GM12878 (cell line): ENCODE data around the gene ANO1. TPM values are rescaled to one million over a fixed set of nuclear protein-coding genes. Genes with fewer than 3 reads are reported as not detected.

ENCODE experiments used
- ATAC-seq: fragments of 200-7000 bp; cut with Tn5 transposase; 3 replicates; pipeline ENCODE4 v1.9.1; 2020; ENCODE audit warnings: mild to moderate bottlenecking, moderate library complexity
- BruUV-seq: library from RNA; stranded (reverse); fragments of 400-500 nt; replicated peaks from 2 replicates; lab custom pipeline; 2021; lab: Mats Ljungman, UMichigan
- CTCF ChIA-PET: fragments of 300-600 bp; sonication (Branson Sonifier 250); formaldehyde crosslinking; extraction: SDS; loops from one replicate; lab custom pipeline; 2021; ENCODE audit warnings: inconsistent platforms; lab: Yijun Ruan, JAX
- POLR2A ChIA-PET: fragments of 350-600 bp; formaldehyde crosslinking; extraction: SDS; loops from one replicate; lab custom pipeline; 2021; ENCODE audit warnings: inconsistent platforms; lab: Charles Lee
- RAD21 ChIA-PET: fragments of 300-600 bp; sonication (Branson Sonifier 250); formaldehyde crosslinking; loops from one replicate; lab custom pipeline; 2023; ENCODE audit warnings: antibody characterized with exemption; ENCODE audit not compliant: unreplicated experiment; lab: Charles Lee
- SMC1A ChIA-PET: fragments of 300-600 bp; sonication (Branson Sonifier 250); formaldehyde crosslinking; loops from one replicate; lab custom pipeline; 2023; ENCODE audit not compliant: unreplicated experiment, uncharacterized antibody; lab: Charles Lee
- DNase-seq: peaks from one replicate; pipeline ENCODE4 v3.0.0-alpha.2; 2011; ENCODE audit warnings: low read depth, low spot score
- FAIRE-seq: peaks from 3 replicates; lab custom pipeline; 2011; peaks lifted over from hg19 to GRCh38; lab: Jason Lieb, UNC
- H2AFZ ChIP-seq: 2 replicates; pipeline ENCODE4 v1.6.0; 2011; ENCODE audit warnings: low read depth, low read length, control low read depth; ENCODE audit not compliant: control insufficient read depth
- H3K27ac ChIP-seq: 2 replicates; pipeline ENCODE4 v1.5.1; 2011; ENCODE audit warnings: control low read depth; ENCODE audit not compliant: control insufficient read depth, insufficient read depth
- H3K27me3 ChIP-seq, 2 experiments: replicated peaks in 1 of 2; 2 replicates each; pipeline versions ENCODE4 v1.6.0 to v1.6.1; 2011; ENCODE audit warnings: low read length in 1 of 2; ENCODE audit not compliant: control insufficient read depth in 2 of 2, insufficient read depth in 2 of 2
- H3K36me3 ChIP-seq, 2 experiments: 2 replicates each; pipeline ENCODE4 v1.5.1; 2011; ENCODE audit warnings: low read length in 1 of 2; ENCODE audit not compliant: control insufficient read depth in 2 of 2, insufficient read depth in 2 of 2
- H3K4me1 ChIP-seq: 2 replicates; pipeline ENCODE4 v1.6.1; 2011; ENCODE audit warnings: mild to moderate bottlenecking, low read length, moderate library complexity, mixed read lengths; ENCODE audit not compliant: control insufficient read depth, insufficient read depth
- H3K4me2 ChIP-seq: 2 replicates; pipeline ENCODE4 v1.6.0; 2011; ENCODE audit warnings: control low read depth; ENCODE audit not compliant: control insufficient read depth, insufficient read depth
- H3K4me3 ChIP-seq: fragments of 200-600 bp; sonication (generic); 2 replicates; pipeline ENCODE4 v1.5.1; 2016
- H3K79me2 ChIP-seq: 2 replicates; pipeline ENCODE4 v1.6.0; 2011; ENCODE audit warnings: low read length; ENCODE audit not compliant: control insufficient read depth, insufficient read depth
- H3K9ac ChIP-seq: 2 replicates; pipeline ENCODE4 v1.8.0; 2011; ENCODE audit warnings: low read length, control low read depth, mixed read lengths; ENCODE audit not compliant: control insufficient read depth, insufficient read depth
- H3K9me3 ChIP-seq: replicated peaks from 3 replicates; pipeline ENCODE4 v1.5.1; 2011; ENCODE audit warnings: mild to moderate bottlenecking, low read length; ENCODE audit not compliant: control insufficient read depth, insufficient read depth
- H4K20me1 ChIP-seq: 2 replicates; pipeline ENCODE4 v1.6.0; 2011; ENCODE audit not compliant: control insufficient read depth, insufficient read depth
- BHLHE40 ChIP-seq, 2 experiments: fragments of 450-650 bp in 1 of 2; IDR thresholded peaks; 2 replicates each; pipeline ENCODE4 v1.6.1; 2011 to 2017; ENCODE audit warnings: low read depth in 2 of 2, borderline replicate concordance in 1 of 2, improper control_type of control experiment in 1 of 2, low read length in 1 of 2, mild to moderate bottlenecking in 1 of 2
- CBX3 ChIP-seq: fragments of 200-600 bp; sonication (generic); IDR thresholded peaks from 2 replicates; pipeline ENCODE4 v1.6.1; 2016; ENCODE audit warnings: low read depth, borderline replicate concordance
- SP1 ChIP-seq: IDR thresholded peaks from one replicate; pipeline ENCODE4 v1.6.1; 2011; ENCODE audit warnings: low read depth, low read length
- ZBTB11 ChIP-seq: fragments of 450-650 bp; formaldehyde crosslinking; IDR thresholded peaks from 2 replicates; pipeline ENCODE4 v1.5.0; 2022; ENCODE audit warnings: mild to moderate bottlenecking, missing genetic modification characterization
- ZNF24 ChIP-seq: fragments of 450-650 bp; IDR thresholded peaks from 2 replicates; pipeline ENCODE4 v1.6.1; 2017; ENCODE audit warnings: antibody characterized with exemption, mild to moderate bottlenecking
- ZNF274 ChIP-seq: IDR thresholded peaks from one replicate; pipeline ENCODE4 v1.8.0; 2011; ENCODE audit not compliant: insufficient read length, insufficient read depth
- WGBS: methylation state at CpG from one replicate; pipeline ENCODE4 v1.1.6; 2016; ENCODE audit warnings: low lambda C conversion rate; ENCODE audit not compliant: insufficient replicate concordance, insufficient coverage; ENCODE audit errors: missing lambda C conversion rate; 5-methylcytosine and 5-hydroxymethylcytosine counted together
- in situ Hi-C: fragments of 300-500 bp; cut with MboI; formaldehyde crosslinking; loops from 9 replicates; pipeline ENCODE4 v1.14.3; 2018; ENCODE audit warnings: mixed read lengths
- intact Hi-C: fragments of 100-400 bp; cut with micrococcal nuclease; formaldehyde crosslinking; loops from one replicate; pipeline ENCODE4 v1.14.2; 2022; ENCODE audit not compliant: unreplicated experiment
- polyA plus RNA-seq, 11 experiments: library from polyadenylated mRNA; depleted of rRNA in 4 of 11; unstranded in 6 of 11; stranded (reverse) in 5 of 11; fragments of >200 nt; fragmentation: Nextera tagmentation in 4 of 11; fragmentation: Illumina TruSeq in 1 of 11; extraction: Ambion mirVana in 4 of 11; extraction: Trizol in 1 of 11; gene quantifications; 1 replicate in 1 of 11; 2 replicates in 10 of 11; pipeline versions ENCODE4 v1.2.1 to v1.2.3, GENCODE V29; 2011 to 2016; ENCODE audit warnings: inconsistent platforms in 2 of 11, missing spikeins in 2 of 11, low read depth in 1 of 11
- total RNA-seq, 4 experiments: library from RNA; depleted of rRNA in 3 of 4; stranded (reverse); fragments of >200 nt in 3 of 4; fragmentation: Illumina TruSeq in 1 of 4; extraction: Trizol in 1 of 4; gene quantifications; 2 replicates each; pipeline versions ENCODE4 v1.2.1 to v1.2.3, GENCODE V29; 2013 to 2021
- TF ChIP-seq, protein P1 (sequence below): IDR thresholded peaks from 2 replicates; pipeline ENCODE4 v1.6.1; 2011; ENCODE audit warnings: borderline replicate concordance, low read depth, mild to moderate bottlenecking, moderate library complexity, mixed read lengths, low read length; ENCODE audit not compliant: insufficient read depth; ENCODE audit errors: extremely low read length
- TF ChIP-seq, protein P2 (sequence below): IDR thresholded peaks from 2 replicates; pipeline ENCODE4 v1.6.1; 2011; ENCODE audit warnings: borderline replicate concordance, low read depth, mild to moderate bottlenecking, moderate library complexity, low read length; ENCODE audit not compliant: insufficient read depth, poor library complexity, severe bottlenecking
- TF ChIP-seq, protein P3 (sequence below): fragments of 450-650 bp; IDR thresholded peaks from 2 replicates; pipeline ENCODE4 v1.6.1; 2018; ENCODE audit warnings: mild to moderate bottlenecking, low read depth, moderate library complexity; ENCODE audit not compliant: partially characterized antibody
- TF ChIP-seq, protein P4 (sequence below): IDR thresholded peaks from 2 replicates; pipeline ENCODE4 v1.6.1; 2011; ENCODE audit warnings: low read depth, low read length, improper control_type of control experiment, borderline replicate concordance

The ANO1 gene
- total and polyA plus RNA-seq, 10 of the 15 experiments (the other 5 are each of a cell fraction or from before 2014, with no cell fraction given), result 0.01 to 0.38 (median 0.06) TPM; not detected in 7

GRCh38 chr11:70110538-70111055 is 32.5 kb downstream of the ANO1 start (continued):
- TF ChIP-seq ZBTB11 (CRISPR knock-in tag) (no peak), BHLHE40 (IDR thresholded peaks at IDR 0.05; ENCODE audit: borderline replicate concordance in 1 of 2, low read depth in 2 of 2, low read length in 1 of 2) (no peak), ZNF24 (no peak), CBX3 (no peak)

GRCh38 chr11:70111269-70112016 is 33.3 kb downstream of the ANO1 start:
- DNase-seq, result no peak
- TF ChIP-seq ZNF274, result no peak
- no peak for TF ChIP-seq SP1
- TF ChIP-seq, protein P1, sequence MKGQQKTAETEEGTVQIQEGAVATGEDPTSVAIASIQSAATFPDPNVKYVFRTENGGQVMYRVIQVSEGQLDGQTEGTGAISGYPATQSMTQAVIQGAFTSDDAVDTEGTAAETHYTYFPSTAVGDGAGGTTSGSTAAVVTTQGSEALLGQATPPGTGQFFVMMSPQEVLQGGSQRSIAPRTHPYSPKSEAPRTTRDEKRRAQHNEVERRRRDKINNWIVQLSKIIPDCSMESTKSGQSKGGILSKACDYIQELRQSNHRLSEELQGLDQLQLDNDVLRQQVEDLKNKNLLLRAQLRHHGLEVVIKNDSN, result no peak
- TF ChIP-seq, protein P2, sequence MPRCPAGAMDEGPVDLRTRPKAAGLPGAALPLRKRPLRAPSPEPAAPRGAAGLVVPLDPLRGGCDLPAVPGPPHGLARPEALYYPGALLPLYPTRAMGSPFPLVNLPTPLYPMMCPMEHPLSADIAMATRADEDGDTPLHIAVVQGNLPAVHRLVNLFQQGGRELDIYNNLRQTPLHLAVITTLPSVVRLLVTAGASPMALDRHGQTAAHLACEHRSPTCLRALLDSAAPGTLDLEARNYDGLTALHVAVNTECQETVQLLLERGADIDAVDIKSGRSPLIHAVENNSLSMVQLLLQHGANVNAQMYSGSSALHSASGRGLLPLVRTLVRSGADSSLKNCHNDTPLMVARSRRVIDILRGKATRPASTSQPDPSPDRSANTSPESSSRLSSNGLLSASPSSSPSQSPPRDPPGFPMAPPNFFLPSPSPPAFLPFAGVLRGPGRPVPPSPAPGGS, result no peak
- TF ChIP-seq, protein P3, sequence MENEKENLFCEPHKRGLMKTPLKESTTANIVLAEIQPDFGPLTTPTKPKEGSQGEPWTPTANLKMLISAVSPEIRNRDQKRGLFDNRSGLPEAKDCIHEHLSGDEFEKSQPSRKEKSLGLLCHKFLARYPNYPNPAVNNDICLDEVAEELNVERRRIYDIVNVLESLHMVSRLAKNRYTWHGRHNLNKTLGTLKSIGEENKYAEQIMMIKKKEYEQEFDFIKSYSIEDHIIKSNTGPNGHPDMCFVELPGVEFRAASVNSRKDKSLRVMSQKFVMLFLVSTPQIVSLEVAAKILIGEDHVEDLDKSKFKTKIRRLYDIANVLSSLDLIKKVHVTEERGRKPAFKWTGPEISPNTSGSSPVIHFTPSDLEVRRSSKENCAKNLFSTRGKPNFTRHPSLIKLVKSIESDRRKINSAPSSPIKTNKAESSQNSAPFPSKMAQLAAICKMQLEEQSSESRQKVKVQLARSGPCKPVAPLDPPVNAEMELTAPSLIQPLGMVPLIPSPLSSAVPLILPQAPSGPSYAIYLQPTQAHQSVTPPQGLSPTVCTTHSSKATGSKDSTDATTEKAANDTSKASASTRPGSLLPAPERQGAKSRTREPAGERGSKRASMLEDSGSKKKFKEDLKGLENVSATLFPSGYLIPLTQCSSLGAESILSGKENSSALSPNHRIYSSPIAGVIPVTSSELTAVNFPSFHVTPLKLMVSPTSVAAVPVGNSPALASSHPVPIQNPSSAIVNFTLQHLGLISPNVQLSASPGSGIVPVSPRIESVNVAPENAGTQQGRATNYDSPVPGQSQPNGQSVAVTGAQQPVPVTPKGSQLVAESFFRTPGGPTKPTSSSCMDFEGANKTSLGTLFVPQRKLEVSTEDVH, result no peak
- TF ChIP-seq, protein P4, sequence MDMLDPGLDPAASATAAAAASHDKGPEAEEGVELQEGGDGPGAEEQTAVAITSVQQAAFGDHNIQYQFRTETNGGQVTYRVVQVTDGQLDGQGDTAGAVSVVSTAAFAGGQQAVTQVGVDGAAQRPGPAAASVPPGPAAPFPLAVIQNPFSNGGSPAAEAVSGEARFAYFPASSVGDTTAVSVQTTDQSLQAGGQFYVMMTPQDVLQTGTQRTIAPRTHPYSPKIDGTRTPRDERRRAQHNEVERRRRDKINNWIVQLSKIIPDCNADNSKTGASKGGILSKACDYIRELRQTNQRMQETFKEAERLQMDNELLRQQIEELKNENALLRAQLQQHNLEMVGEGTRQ, result no peak

More at GRCh38 chr11:70111269-70112016, 33.3 kb downstream of the ANO1 start:
- Histone ChIP-seq H3K79me2 (no peaks in the 10 kb centered on the region), H3K9ac (no peak overlapping the region), H3K4me1 (no peaks in the 10 kb centered on the region), H3K4me2 (no peak overlapping the region), H2AFZ (no peak overlapping the region), H3K4me3 (no peak overlapping the region), H4K20me1 (no peaks in the 10 kb centered on the region), H3K36me3 (no peaks in the 10 kb centered on the region), H3K27me3 (peaks cover 0 to 5% of the 10 kb centered on the region in 2 experiments; a peak in 2 of 4 replicates), H3K27ac (no peak overlapping the region), H3K9me3 (no peaks in the 10 kb centered on the region)
- ChIA-PET SMC1A (interaction anchor here (0.5 kb wide), 1 partner anchor 191 kb away, joined by 4 read pairs; no protein-coding TSS in a partner anchor), POLR2A (no interaction called here), CTCF (no interaction called here), RAD21 (no interaction called here)
- FAIRE-seq (no peak), ATAC-seq (no peak)
- intact Hi-C loops, result no loop called here
- in situ Hi-C loops, result no loop called here
- no TSS peak for BruUV-seq
- 23% methylated on average over 28 of the region's 29 CpGs for WGBS
